SK-N-SH treated with all-trans-retinoic acid at 6 μM for 48 hours (cell line): ENCODE data around the gene PRIMA1.

Experiments
- ATAC-seq: fragments of 200-7000 bp; cut with Tn5 transposase; 3 replicates; pipeline ENCODE4 v1.9.1; 2020; ENCODE audit warnings: mild to moderate bottlenecking, moderate library complexity
- ARNTL ChIP-seq: fragments of 450-650 bp; formaldehyde crosslinking; IDR thresholded peaks from 2 replicates; pipeline ENCODE4 v1.5.0; 2020; ENCODE audit warnings: low read depth, mild to moderate bottlenecking, moderate library complexity, borderline replicate concordance
- BACH2 ChIP-seq: fragments of 250-450 bp; sonication (Bioruptor Pico); IDR thresholded peaks from 2 replicates; pipeline ENCODE4 v1.9.0; 2021; ENCODE audit warnings: mild to moderate bottlenecking, borderline replicate concordance
- CSDC2 ChIP-seq: fragments of 250-450 bp; sonication (Bioruptor Pico); IDR thresholded peaks from 2 replicates; pipeline ENCODE4 v1.5.0; 2020; ENCODE audit warnings: mild to moderate bottlenecking, moderate library complexity
- ESRRG ChIP-seq: fragments of 250-450 bp; sonication (Bioruptor Pico); IDR thresholded peaks from 2 replicates; pipeline ENCODE4 v1.6.1; 2021; ENCODE audit warnings: mild to moderate bottlenecking
- GLIS3 ChIP-seq: fragments of 250-450 bp; sonication (Bioruptor Pico); IDR thresholded peaks from 2 replicates; pipeline ENCODE4 v1.5.0; 2020; ENCODE audit warnings: mild to moderate bottlenecking, moderate library complexity
- ISL1 ChIP-seq: fragments of 250-450 bp; sonication (Bioruptor Pico); IDR thresholded peaks from 2 replicates; pipeline ENCODE4 v2.1.2; 2022; ENCODE audit warnings: mild to moderate bottlenecking, moderate library complexity
- OSR1 ChIP-seq: fragments of 250-450 bp; sonication (Bioruptor Pico); IDR thresholded peaks from 2 replicates; pipeline ENCODE4 v1.8.0; 2022; ENCODE audit warnings: moderate library complexity, mild to moderate bottlenecking, inconsistent platforms
- PPARA ChIP-seq: fragments of 250-450 bp; sonication (Bioruptor Pico); IDR thresholded peaks from 2 replicates; pipeline ENCODE4 v1.5.0; 2020; ENCODE audit warnings: mild to moderate bottlenecking, borderline replicate concordance
- RARB ChIP-seq: fragments of 250-450 bp; sonication (Bioruptor Pico); IDR thresholded peaks from 2 replicates; pipeline ENCODE4 v1.8.0; 2021; ENCODE audit warnings: mild to moderate bottlenecking, moderate library complexity
- SNAI2 ChIP-seq: fragments of 250-450 bp; sonication (Bioruptor Pico); IDR thresholded peaks from 2 replicates; pipeline ENCODE4 v1.5.0; 2020; ENCODE audit warnings: mild to moderate bottlenecking, moderate library complexity
- TCF4 ChIP-seq: fragments of 250-450 bp; sonication (Bioruptor Pico); IDR thresholded peaks from 2 replicates; pipeline ENCODE4 v1.8.0; 2021; ENCODE audit warnings: mild to moderate bottlenecking, moderate library complexity, borderline replicate concordance
- TOX ChIP-seq: fragments of 250-450 bp; sonication (Bioruptor Pico); IDR thresholded peaks from 2 replicates; pipeline ENCODE4 v1.8.0; 2021; ENCODE audit warnings: mild to moderate bottlenecking, moderate library complexity, borderline replicate concordance
- ZC3H10 ChIP-seq: fragments of 250-450 bp; sonication (Bioruptor Pico); IDR thresholded peaks from 2 replicates; pipeline ENCODE4 v1.5.1; 2021; ENCODE audit warnings: mild to moderate bottlenecking, moderate library complexity
- ZFP3 ChIP-seq: fragments of 250-450 bp; sonication (Bioruptor Pico); IDR thresholded peaks from 2 replicates; pipeline ENCODE4 v1.5.0; 2020; ENCODE audit warnings: mild to moderate bottlenecking, moderate library complexity
- ZFP30 ChIP-seq: fragments of 450-650 bp; formaldehyde crosslinking; IDR thresholded peaks from 2 replicates; pipeline ENCODE4 v1.5.0; 2022; ENCODE audit warnings: mild to moderate bottlenecking, moderate library complexity
- ZNF565 ChIP-seq: fragments of 450-650 bp; formaldehyde crosslinking; conservative IDR thresholded peaks from 2 replicates; pipeline ENCODE4 v1.5.0; 2020; ENCODE audit warnings: low read depth, mild to moderate bottlenecking, moderate library complexity
- ZNF70 ChIP-seq: fragments of 450-650 bp; formaldehyde crosslinking; IDR thresholded peaks from 2 replicates; pipeline ENCODE4 v1.5.0; 2020; ENCODE audit warnings: mild to moderate bottlenecking, moderate library complexity
- ZNF8 ChIP-seq: fragments of 450-650 bp; formaldehyde crosslinking; IDR thresholded peaks from 2 replicates; pipeline ENCODE4 v1.5.0; 2020; ENCODE audit warnings: mild to moderate bottlenecking, moderate library complexity
- TF ChIP-seq, protein P1 (sequence below): fragments of 250-450 bp; sonication (Bioruptor Pico); IDR thresholded peaks from 2 replicates; pipeline ENCODE4 v1.5.1; 2021; ENCODE audit warnings: mild to moderate bottlenecking, moderate library complexity
- TF ChIP-seq, protein P2 (sequence below): fragments of 250-450 bp; sonication (Bioruptor Pico); IDR thresholded peaks from 2 replicates; pipeline ENCODE4 v1.5.0; 2020; ENCODE audit warnings: mild to moderate bottlenecking, moderate library complexity
- TF ChIP-seq, protein P3 (sequence below): fragments of 250-450 bp; sonication (Bioruptor Pico); IDR thresholded peaks from 2 replicates; pipeline ENCODE4 v1.5.1; 2020; ENCODE audit warnings: low read depth, mild to moderate bottlenecking, moderate library complexity
- TF ChIP-seq, protein P4 (sequence below): fragments of 250-450 bp; sonication (Bioruptor Pico); IDR thresholded peaks from 2 replicates; pipeline ENCODE4 v1.8.0; 2020; ENCODE audit warnings: mild to moderate bottlenecking, moderate library complexity, borderline replicate concordance
- TF ChIP-seq, protein P5 (sequence below): fragments of 250-450 bp; sonication (Bioruptor Pico); IDR thresholded peaks from 2 replicates; pipeline ENCODE4 v1.8.0; 2021; ENCODE audit warnings: low read depth, mild to moderate bottlenecking, moderate library complexity, borderline replicate concordance

The PRIMA1 gene

DNA sequence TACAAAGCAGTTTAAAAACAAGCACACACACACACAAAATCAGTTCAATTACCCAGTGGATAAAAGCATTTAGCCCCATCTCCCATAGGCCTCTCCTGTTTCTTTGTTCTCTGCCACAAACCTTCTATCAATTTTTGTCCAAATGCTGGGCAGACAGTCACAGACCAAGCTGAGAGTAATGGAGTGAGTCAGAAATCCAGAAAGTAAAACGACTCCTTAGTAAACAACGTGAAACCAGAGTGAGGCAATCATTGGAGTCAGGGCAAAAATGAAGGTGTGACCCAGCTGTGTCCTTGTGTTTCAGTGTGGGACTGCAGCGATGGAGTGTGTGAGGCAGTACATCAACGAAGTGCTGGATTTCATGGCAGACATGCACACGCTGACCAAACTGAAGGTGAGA lies 102.0 kb downstream of the PRIMA1 start:
- TF ChIP-seq TOX = no peak
- TF ChIP-seq, protein P1, sequence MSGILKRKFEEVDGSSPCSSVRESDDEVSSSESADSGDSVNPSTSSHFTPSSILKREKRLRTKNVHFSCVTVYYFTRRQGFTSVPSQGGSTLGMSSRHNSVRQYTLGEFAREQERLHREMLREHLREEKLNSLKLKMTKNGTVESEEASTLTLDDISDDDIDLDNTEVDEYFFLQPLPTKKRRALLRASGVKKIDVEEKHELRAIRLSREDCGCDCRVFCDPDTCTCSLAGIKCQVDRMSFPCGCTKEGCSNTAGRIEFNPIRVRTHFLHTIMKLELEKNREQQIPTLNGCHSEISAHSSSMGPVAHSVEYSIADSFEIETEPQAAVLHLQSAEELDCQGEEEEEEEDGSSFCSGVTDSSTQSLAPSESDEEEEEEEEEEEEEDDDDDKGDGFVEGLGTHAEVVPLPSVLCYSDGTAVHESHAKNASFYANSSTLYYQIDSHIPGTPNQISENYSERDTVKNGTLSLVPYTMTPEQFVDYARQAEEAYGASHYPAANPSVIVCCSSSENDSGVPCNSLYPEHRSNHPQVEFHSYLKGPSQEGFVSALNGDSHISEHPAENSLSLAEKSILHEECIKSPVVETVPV (CRISPR knock-in tag) = no peak
- no peak for TF ChIP-seq ZC3H10 (CRISPR knock-in tag)
- TF ChIP-seq, protein P2, sequence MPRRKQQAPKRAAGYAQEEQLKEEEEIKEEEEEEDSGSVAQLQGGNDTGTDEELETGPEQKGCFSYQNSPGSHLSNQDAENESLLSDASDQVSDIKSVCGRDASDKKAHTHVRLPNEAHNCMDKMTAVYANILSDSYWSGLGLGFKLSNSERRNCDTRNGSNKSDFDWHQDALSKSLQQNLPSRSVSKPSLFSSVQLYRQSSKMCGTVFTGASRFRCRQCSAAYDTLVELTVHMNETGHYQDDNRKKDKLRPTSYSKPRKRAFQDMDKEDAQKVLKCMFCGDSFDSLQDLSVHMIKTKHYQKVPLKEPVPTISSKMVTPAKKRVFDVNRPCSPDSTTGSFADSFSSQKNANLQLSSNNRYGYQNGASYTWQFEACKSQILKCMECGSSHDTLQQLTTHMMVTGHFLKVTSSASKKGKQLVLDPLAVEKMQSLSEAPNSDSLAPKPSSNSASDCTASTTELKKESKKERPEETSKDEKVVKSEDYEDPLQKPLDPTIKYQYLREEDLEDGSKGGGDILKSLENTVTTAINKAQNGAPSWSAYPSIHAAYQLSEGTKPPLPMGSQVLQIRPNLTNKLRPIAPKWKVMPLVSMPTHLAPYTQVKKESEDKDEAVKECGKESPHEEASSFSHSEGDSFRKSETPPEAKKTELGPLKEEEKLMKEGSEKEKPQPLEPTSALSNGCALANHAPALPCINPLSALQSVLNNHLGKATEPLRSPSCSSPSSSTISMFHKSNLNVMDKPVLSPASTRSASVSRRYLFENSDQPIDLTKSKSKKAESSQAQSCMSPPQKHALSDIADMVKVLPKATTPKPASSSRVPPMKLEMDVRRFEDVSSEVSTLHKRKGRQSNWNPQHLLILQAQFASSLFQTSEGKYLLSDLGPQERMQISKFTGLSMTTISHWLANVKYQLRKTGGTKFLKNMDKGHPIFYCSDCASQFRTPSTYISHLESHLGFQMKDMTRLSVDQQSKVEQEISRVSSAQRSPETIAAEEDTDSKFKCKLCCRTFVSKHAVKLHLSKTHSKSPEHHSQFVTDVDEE = no peak
- no peak for TF ChIP-seq ZNF565
- TF ChIP-seq RARB (CRISPR knock-in tag) = no peak
- no peak for TF ChIP-seq ARNTL (CRISPR knock-in tag)
- TF ChIP-seq ZFP3 (CRISPR knock-in tag) = no peak
- TF ChIP-seq, protein P3, sequence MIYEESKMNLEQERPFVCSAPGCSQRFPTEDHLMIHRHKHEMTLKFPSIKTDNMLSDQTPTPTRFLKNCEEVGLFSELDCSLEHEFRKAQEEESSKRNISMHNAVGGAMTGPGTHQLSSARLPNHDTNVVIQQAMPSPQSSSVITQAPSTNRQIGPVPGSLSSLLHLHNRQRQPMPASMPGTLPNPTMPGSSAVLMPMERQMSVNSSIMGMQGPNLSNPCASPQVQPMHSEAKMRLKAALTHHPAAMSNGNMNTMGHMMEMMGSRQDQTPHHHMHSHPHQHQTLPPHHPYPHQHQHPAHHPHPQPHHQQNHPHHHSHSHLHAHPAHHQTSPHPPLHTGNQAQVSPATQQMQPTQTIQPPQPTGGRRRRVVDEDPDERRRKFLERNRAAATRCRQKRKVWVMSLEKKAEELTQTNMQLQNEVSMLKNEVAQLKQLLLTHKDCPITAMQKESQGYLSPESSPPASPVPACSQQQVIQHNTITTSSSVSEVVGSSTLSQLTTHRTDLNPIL (CRISPR knock-in tag) = no peak
- no peak for TF ChIP-seq ZNF8 (CRISPR knock-in tag)
- no peak for TF ChIP-seq TCF4 (CRISPR knock-in tag)
- TF ChIP-seq ZNF70 (CRISPR knock-in tag) = no peak
- TF ChIP-seq, protein P4, sequence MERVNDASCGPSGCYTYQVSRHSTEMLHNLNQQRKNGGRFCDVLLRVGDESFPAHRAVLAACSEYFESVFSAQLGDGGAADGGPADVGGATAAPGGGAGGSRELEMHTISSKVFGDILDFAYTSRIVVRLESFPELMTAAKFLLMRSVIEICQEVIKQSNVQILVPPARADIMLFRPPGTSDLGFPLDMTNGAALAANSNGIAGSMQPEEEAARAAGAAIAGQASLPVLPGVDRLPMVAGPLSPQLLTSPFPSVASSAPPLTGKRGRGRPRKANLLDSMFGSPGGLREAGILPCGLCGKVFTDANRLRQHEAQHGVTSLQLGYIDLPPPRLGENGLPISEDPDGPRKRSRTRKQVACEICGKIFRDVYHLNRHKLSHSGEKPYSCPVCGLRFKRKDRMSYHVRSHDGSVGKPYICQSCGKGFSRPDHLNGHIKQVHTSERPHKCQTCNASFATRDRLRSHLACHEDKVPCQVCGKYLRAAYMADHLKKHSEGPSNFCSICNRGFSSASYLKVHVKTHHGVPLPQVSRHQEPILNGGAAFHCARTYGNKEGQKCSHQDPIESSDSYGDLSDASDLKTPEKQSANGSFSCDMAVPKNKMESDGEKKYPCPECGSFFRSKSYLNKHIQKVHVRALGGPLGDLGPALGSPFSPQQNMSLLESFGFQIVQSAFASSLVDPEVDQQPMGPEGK (CRISPR knock-in tag) = no peak
- no peak for TF ChIP-seq PPARA (CRISPR knock-in tag)
- TF ChIP-seq GLIS3 (CRISPR knock-in tag) = no peak
- no peak for TF ChIP-seq ISL1
- no peak for TF ChIP-seq ESRRG (CRISPR knock-in tag)
- TF ChIP-seq ZFP30 (CRISPR knock-in tag) = no peak
- TF ChIP-seq CSDC2 (CRISPR knock-in tag) = no peak
- no peak for ATAC-seq

DNA sequence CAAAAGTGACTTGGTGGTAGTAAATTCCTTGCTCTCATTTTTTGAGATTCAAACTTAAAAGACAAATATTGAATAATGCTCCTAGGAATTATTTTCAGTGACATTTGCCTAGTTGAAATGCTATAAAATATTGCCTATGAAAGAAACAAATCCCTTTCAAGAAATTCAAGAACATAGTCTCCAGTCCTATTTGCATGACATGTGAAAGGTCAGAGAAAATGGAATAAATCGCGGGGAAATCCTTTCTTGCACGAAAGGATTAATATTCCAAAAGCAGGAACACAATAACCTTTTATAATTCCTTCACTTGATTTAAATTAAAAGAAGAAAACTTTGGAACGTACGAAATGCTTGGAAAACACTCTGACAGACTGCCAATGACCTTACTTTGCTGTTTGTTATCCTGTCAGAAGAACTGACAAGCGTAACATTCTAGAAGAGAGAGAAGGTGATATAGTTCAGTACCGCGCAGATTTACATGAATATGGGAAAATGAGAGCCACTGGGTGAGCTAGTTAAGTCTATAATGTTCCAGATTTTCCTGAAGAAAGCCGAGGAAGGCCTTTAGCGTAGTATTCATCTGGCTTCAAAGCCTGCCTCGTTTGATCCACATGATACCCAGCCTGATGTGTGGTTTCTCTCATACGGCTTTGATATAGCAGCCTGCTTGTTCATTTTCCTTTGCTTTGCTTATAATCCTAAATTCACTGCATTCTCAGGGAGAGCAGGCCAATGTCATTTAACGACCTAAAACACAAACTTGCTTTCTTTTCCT lies 103.0 kb downstream of the PRIMA1 start:
- no peak for TF ChIP-seq TCF4 (CRISPR knock-in tag)
- no peak for TF ChIP-seq GLIS3 (CRISPR knock-in tag)
- ATAC-seq = no peak

DNA sequence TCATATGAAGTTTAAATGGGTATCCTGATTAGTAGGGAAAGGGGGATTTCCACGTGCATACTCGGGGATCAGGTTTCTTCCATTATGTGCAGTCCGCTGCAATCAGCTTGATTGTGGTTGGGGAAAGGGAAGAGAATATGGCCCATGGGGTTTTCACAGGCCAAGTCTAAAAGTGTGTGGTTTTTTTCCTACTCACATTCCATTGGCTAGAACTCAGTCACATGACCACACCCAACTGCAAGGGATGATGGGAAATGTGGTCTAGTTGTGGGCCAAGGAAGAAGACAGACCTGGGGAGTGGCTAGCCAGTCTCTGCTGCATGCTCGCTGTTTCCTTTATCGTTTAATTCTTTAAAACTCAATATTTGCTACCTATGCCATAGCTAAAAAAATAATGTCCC lies 105.1 kb downstream of the PRIMA1 start:
- TF ChIP-seq OSR1 (CRISPR knock-in tag) (no peak), ZNF565 (no peak), ZFP3 (CRISPR knock-in tag) (no peak), ZNF8 (CRISPR knock-in tag) (no peak)
- ATAC-seq = no peak

DNA sequence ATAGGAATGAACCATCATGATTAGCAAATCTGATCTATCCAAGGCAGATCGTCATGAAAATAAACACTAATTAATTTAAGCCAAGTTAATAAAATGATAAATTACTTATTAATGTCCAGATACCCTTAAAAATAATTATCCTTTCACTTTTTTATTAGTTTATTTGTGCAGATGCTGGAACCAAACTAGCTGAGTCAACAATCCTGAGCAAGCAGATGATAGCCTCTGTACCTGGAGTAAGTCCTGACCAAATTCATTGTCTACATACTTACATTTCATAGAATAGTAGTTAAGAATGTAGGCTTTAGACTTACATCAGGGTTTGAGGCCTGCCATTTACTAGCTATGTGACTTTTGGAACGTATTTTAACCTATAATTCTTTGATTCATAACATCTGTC lies 105.8 kb downstream of the PRIMA1 start:
- no peak for ATAC-seq
- TF ChIP-seq ZNF565 = no peak
- no peak for TF ChIP-seq BACH2
- TF ChIP-seq ZNF8 (CRISPR knock-in tag) = no peak
- TF ChIP-seq ESRRG (CRISPR knock-in tag) = no peak
- no peak for TF ChIP-seq SNAI2
- TF ChIP-seq GLIS3 (CRISPR knock-in tag) = no peak
- TF ChIP-seq CSDC2 (CRISPR knock-in tag) = no peak
- no peak for TF ChIP-seq TOX
- TF ChIP-seq, protein P5, sequence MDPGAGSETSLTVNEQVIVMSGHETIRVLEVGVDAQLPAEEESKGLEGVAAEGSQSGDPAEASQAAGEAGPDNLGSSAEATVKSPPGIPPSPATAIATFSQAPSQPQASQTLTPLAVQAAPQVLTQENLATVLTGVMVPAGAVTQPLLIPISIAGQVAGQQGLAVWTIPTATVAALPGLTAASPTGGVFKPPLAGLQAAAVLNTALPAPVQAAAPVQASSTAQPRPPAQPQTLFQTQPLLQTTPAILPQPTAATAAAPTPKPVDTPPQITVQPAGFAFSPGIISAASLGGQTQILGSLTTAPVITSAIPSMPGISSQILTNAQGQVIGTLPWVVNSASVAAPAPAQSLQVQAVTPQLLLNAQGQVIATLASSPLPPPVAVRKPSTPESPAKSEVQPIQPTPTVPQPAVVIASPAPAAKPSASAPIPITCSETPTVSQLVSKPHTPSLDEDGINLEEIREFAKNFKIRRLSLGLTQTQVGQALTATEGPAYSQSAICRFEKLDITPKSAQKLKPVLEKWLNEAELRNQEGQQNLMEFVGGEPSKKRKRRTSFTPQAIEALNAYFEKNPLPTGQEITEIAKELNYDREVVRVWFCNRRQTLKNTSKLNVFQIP (CRISPR knock-in tag) = no peak
- no peak for TF ChIP-seq OSR1 (CRISPR knock-in tag)
- TF ChIP-seq ZFP3 (CRISPR knock-in tag) = no peak
- TF ChIP-seq, protein P4 (CRISPR knock-in tag) = no peak
- no peak for TF ChIP-seq PPARA (CRISPR knock-in tag)
- TF ChIP-seq, protein P1 (CRISPR knock-in tag) = no peak
- TF ChIP-seq ZFP30 (CRISPR knock-in tag) = no peak
